Adrenal gland (tissue), 12 donors: Measurements from ENCODE around the gene PHOSPHO1. TPM values are rescaled to one million over a fixed set of nuclear protein-coding genes. Genes with fewer than 3 reads are reported as not detected.

Source experiments
- DNase-seq, 7 donors: peaks; one replicate each; pipeline ENCODE4 v3.0.0-alpha.2; 2019 to 2020
- H3K27ac ChIP-seq, 5 donors: fragments of 200-600 bp; sonication (generic) in 4 of 5; 1 replicate in 3 of 5; 2 replicates in 2 of 5; pipeline versions ENCODE4 v1.5.1 to v1.8.0; 2016 to 2020; ENCODE audit warnings: mild to moderate bottlenecking in 1 of 5
- H3K27me3 ChIP-seq: fragments of 200-600 bp; 2 replicates; pipeline ENCODE4 v1.8.0; 2021
- H3K36me3 ChIP-seq, 2 donors: fragments of 200-600 bp; replicated peaks in 1 of 2; 1 replicate in 1 of 2; 2 replicates in 1 of 2; pipeline versions ENCODE4 v1.5.1 to v1.8.0; 2018 to 2022
- H3K4me1 ChIP-seq, 2 donors: fragments of 200-600 bp; replicated peaks in 1 of 2; 1 replicate in 1 of 2; 2 replicates in 1 of 2; pipeline versions ENCODE4 v1.5.1 to v1.8.0; 2018 to 2021
- H3K4me3 ChIP-seq, 4 donors: fragments of 200-600 bp; sonication (generic) in 3 of 4; one replicate each; pipeline ENCODE4 v1.5.1; 2016 to 2018
- H3K9me3 ChIP-seq, 3 donors: fragments of 200-600 bp; sonication (generic) in 1 of 3; replicated peaks in 1 of 3; 1 replicate in 2 of 3; 2 replicates in 1 of 3; pipeline versions ENCODE4 v1.5.1 to v1.8.0; 2016 to 2021
- POLR2A ChIP-seq, 2 donors: fragments of 450-650 bp; IDR thresholded peaks; one replicate each; pipeline ENCODE4 v1.6.1; 2017; ENCODE audit warnings: antibody characterized with exemption in 2 of 2, mild to moderate bottlenecking in 2 of 2, moderate library complexity in 1 of 2
- WGBS, 4 donors: extraction: QIAGEN DNeasy Blood & Tissue Kit in 2 of 4; methylation state at CpG; one replicate each; pipeline versions ENCODE4 v1.1.5 to v1.1.7; 2013 to 2017; 5-methylcytosine and 5-hydroxymethylcytosine counted together
- intact Hi-C, 2 donors: fragments of 100-400 bp; cut with DNase I; formaldehyde crosslinking; loops; one replicate each; pipeline versions ENCODE4 v1.14.1 to v1.15.0; 2022 to 2023
- polyA plus RNA-seq, 3 donors: library from polyadenylated mRNA; stranded (reverse); fragments of 200-250 nt in 2 of 3; fragments of 350-450 nt in 1 of 3; fragmentation: Illumina TruSeq in 1 of 3; extraction: RNeasy Lipid Tissue Mini Kit (QIAGEN cat#74804) in 1 of 3; gene quantifications; one replicate each; pipeline ENCODE4 v1.2.3, GENCODE V29; 2013 to 2014
- total RNA-seq, 9 donors: library from RNA; depleted of rRNA in 4 of 9; stranded (reverse); fragments of >200 nt in 4 of 9; fragments of 120-200 nt in 1 of 9; fragmentation: NEBNext Ultra II Directional in 1 of 9; extraction: Animal tissue kit (Norgen Biotek cat#: 25700) in 1 of 9; gene quantifications; one replicate each; pipeline versions ENCODE4 v1.1.0 to v1.2.4, GENCODE V29; 2013 to 2023
- TF ChIP-seq, protein P1 (sequence below), 6 experiments: fragments of 450-650 bp in 4 of 6; fragments of 200-600 bp in 2 of 6; sonication (generic) in 1 of 6; IDR thresholded peaks; 1 replicate in 5 of 6; 2 replicates in 1 of 6; pipeline versions ENCODE4 v1.5.1 to v1.8.0; 2016 to 2021; ENCODE audit warnings: antibody characterized with exemption in 6 of 6, mild to moderate bottlenecking in 2 of 6, moderate library complexity in 1 of 6
- donor health status: healthy with polysubstance abuse.
- donor health status: Bipolar disorder and iron deficiency.
- donor health status: DM: yes; HTN: yes; CAD: no.
- donor health status: DM: no; HTN: no; CAD: no.
- donor health status: DM: no; HTN: no; CAD: no.
- donor health status: DM: yes; HTN: yes; CAD: no.

PHOSPHO1 gene
- total and polyA plus RNA-seq, 12 donors, result 0.25 to 5.5 (median 0.61) TPM; not detected in 5

- H3K27ac ChIP-seq, result no peak overlapping the region
- 18 to 65% (median 32%) methylated on average over 2 to 11 of the region's 11 CpGs for WGBS, 4 donors
- peaks cover 21% of the 10 kb centered on the region for H3K27me3 ChIP-seq
Observed at GRCh38 chr17:49224997-49225337, 5.6 kb downstream of the PHOSPHO1 start.

DNA sequence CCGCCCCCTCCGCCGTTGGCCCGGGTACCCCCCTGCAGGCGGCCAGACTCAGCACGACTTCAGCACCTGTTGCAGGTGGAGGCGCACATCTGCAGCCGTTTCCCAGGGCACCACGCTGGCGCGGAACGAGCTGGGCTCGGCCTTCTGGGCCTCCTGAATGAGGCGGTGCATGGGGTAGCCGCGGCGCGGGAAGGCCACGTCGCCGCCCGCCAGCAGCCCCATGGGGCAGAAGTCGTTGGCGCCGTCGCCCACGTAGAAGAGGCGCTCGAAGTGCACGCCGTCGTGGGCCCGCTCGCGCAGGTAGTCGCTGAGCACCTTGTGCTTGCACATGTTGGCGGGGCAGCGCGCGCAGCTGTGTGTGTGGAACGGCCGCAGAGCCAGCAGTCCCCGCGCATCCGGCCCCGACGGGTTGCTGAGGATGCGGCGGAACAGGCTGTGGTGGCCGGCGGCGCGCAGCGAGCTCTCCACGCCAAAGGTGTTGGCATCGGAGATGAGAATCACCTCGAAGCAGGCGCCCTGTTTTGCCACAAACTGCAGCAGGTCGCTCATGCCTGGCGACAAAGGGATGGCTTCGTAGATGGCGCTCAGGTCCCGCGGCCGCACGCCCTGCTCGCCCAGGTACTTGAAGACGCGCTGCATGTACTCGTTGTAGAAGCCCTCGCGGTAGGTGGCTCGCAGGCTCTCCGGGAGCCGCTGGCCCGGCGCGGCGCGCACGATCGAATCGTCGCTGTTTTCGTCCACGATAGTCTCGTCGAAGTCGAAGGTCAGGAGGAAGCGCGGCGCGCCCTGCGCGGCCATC lies 6.2 kb downstream of the PHOSPHO1 start:
- no peak overlapping the region for H3K4me3 ChIP-seq
- TF ChIP-seq, protein P1, sequence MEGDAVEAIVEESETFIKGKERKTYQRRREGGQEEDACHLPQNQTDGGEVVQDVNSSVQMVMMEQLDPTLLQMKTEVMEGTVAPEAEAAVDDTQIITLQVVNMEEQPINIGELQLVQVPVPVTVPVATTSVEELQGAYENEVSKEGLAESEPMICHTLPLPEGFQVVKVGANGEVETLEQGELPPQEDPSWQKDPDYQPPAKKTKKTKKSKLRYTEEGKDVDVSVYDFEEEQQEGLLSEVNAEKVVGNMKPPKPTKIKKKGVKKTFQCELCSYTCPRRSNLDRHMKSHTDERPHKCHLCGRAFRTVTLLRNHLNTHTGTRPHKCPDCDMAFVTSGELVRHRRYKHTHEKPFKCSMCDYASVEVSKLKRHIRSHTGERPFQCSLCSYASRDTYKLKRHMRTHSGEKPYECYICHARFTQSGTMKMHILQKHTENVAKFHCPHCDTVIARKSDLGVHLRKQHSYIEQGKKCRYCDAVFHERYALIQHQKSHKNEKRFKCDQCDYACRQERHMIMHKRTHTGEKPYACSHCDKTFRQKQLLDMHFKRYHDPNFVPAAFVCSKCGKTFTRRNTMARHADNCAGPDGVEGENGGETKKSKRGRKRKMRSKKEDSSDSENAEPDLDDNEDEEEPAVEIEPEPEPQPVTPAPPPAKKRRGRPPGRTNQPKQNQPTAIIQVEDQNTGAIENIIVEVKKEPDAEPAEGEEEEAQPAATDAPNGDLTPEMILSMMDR (IDR thresholded peaks at IDR 0.05), result no peak
- TF ChIP-seq POLR2A (IDR thresholded peaks at IDR 0.05), result no peak
- peaks cover 0 to 13% of the 10 kb centered on the region in 2 donors for H3K4me1 ChIP-seq
- H3K9me3 ChIP-seq, result no peaks in the 10 kb centered on the region
- intact Hi-C loops, result loop anchor here in 1 of 2 donors (5.0 kb wide), 1 partner anchor 42 kb away; no protein-coding TSS in a partner anchor
- H3K27ac ChIP-seq, result no peak overlapping the region
- peaks cover 26% of the 10 kb centered on the region for H3K27me3 ChIP-seq
- no peaks in the 10 kb centered on the region for H3K36me3 ChIP-seq
- WGBS, 4 donors, result 1 to 10% (median 2%) methylated on average over 38 to 95 of the region's 95 CpGs
- no peak for DNase-seq

More at GRCh38 chr17:49224997-49225337, 5.6 kb downstream of the PHOSPHO1 start:
- Histone ChIP-seq H3K36me3 (no peaks in the 10 kb centered on the region), H3K4me3 (no peak overlapping the region), H3K9me3 (no peaks in the 10 kb centered on the region), H3K4me1 (peaks cover 4 to 14% of the 10 kb centered on the region in 2 donors)
- TF ChIP-seq, protein P1 (IDR thresholded peaks at IDR 0.05), result no peak
- no peak for TF ChIP-seq POLR2A (IDR thresholded peaks at IDR 0.05)
- intact Hi-C loops, result loop anchor here (5.0 kb wide), 2 partner anchors 43 to 67 kb away; no protein-coding TSS in a partner anchor
- DNase-seq, result no peak

- DNase-seq, result peak in 6 of 7 donors; percentile 46 to 77 (median 60)
- Histone ChIP-seq H3K9me3 (no peaks in the 10 kb centered on the region), H3K4me1 (peaks cover 0 to 13% of the 10 kb centered on the region in 2 donors), H3K4me3 (no peak overlapping the region), H3K27ac (no peak overlapping the region), H3K27me3 (peaks cover 26% of the 10 kb centered on the region), H3K36me3 (no peaks in the 10 kb centered on the region)
- 5 to 9% (median 7%) methylated on average over 13 to 31 of the region's 31 CpGs for WGBS, 4 donors
- intact Hi-C loops, result loop anchor here in 1 of 2 donors (5.0 kb wide), 1 partner anchor 41 kb away; no protein-coding TSS in a partner anchor
- TF ChIP-seq, protein P1 (IDR thresholded peaks at IDR 0.05), result peak; percentile 60 to 76 (median 74)
- TF ChIP-seq POLR2A (IDR thresholded peaks at IDR 0.05), result no peak
Observed at GRCh38 chr17:49223517-49224197, 6.9 kb downstream of the PHOSPHO1 start.

- no peak overlapping the region for H3K4me3 ChIP-seq
- H3K9me3 ChIP-seq, result no peaks in the 10 kb centered on the region
- WGBS, 4 donors, result 18 to 27% (median 23%) methylated on average over 6 to 9 of the region's 9 CpGs
- no peaks in the 10 kb centered on the region for H3K36me3 ChIP-seq
- intact Hi-C loops, result loop anchor here in 1 of 2 donors (5.0 kb wide), 1 partner anchor 41 kb away; no protein-coding TSS in a partner anchor
- DNase-seq, result no peak
- peaks cover 0 to 13% of the 10 kb centered on the region in 2 donors for H3K4me1 ChIP-seq
- peaks cover 26% of the 10 kb centered on the region for H3K27me3 ChIP-seq
- TF ChIP-seq, protein P1 (IDR thresholded peaks at IDR 0.05), result no peak
- no peak for TF ChIP-seq POLR2A (IDR thresholded peaks at IDR 0.05)
- H3K27ac ChIP-seq, result no peak overlapping the region
Observed at GRCh38 chr17:49223168-49223516, 7.4 kb downstream of the PHOSPHO1 start.
